Stimulated activated CD4-positive, alpha-beta T cell treated with anti-CD3 and anti-CD28 coated beads, Interleukin-15, amount 100 ng/mL, for 1 hour (primary cell): ENCODE results near the gene TEX2.
"Not testable (repeated sequence)": the region's sequence is repeated elsewhere in the genome, so short reads cannot be mapped to it uniquely, and the experiment has no call there.

Experiments
- DNase-seq, 2 donors: peaks; one replicate each; pipeline ENCODE4 v3.0.0-alpha.2; 2020; ENCODE audit warnings: low read depth in 1 of 2, low spot score in 1 of 2

Gene TEX2

GRCh38 chr17:64145751-64146417 lies 117.2 kb downstream of the TEX2 start:
- DNase-seq, result peak; percentile 84 to 88

GRCh38 chr17:64145375-64145750 lies 117.7 kb downstream of the TEX2 start:
- DNase-seq, result no peak

- DNase-seq, result no peak
These were observed 123.5 kb downstream of the TEX2 start for GRCh38 chr17:64139542-64139941.

- DNase-seq, result no peak
These were observed 124.6 kb downstream of the TEX2 start for GRCh38 chr17:64138441-64138840.

GRCh38 chr17:64135000-64135399 lies 128.1 kb downstream of the TEX2 start:
- DNase-seq, result no peak

GRCh38 chr17:64134216-64134970 lies 128.7 kb downstream of the TEX2 start:
- no peak for DNase-seq

- DNase-seq, result no peak
These were observed 129.4 kb downstream of the TEX2 start for GRCh38 chr17:64133546-64134215.

GRCh38 chr17:64131606-64132270 lies 131.3 kb downstream of the TEX2 start:
- no peak for DNase-seq

GRCh38 chr17:64130559-64131001 lies 132.5 kb downstream of the TEX2 start:
- DNase-seq, result peak in 1 of 2 donors; percentile 34

- DNase-seq, result peak; percentile 87 to 92
These were observed 133.1 kb downstream of the TEX2 start, which contains the start of gene ERN1 for GRCh38 chr17:64129765-64130558. Gene ERN1 (minus strand): TSS chr17:64130144. CDS start chr17:64130029, 115 bp downstream.

GRCh38 chr17:64129515-64129764 lies 133.6 kb downstream of the TEX2 start:
- DNase-seq, result no peak

- no peak for DNase-seq
These were observed 134.1 kb downstream of the TEX2 start for GRCh38 chr17:64128787-64129514.

- DNase-seq, result no peak
These were observed 136.1 kb downstream of the TEX2 start for GRCh38 chr17:64126918-64127317.

GRCh38 chr17:64125937-64126336 lies 137.1 kb downstream of the TEX2 start:
- DNase-seq, result no peak

- DNase-seq, result no peak
These were observed 138.5 kb downstream of the TEX2 start for GRCh38 chr17:64124609-64125008.

- no peak for DNase-seq
These were observed 139.9 kb downstream of the TEX2 start for GRCh38 chr17:64123114-64123513.

GRCh38 chr17:64120972-64121786 lies 141.9 kb downstream of the TEX2 start:
- not testable (repeated sequence) for DNase-seq

GRCh38 chr17:64120159-64120810 lies 142.8 kb downstream of the TEX2 start:
- no peak for DNase-seq
